Measurements from ENCODE around the gene TDRKH. TPM values are rescaled to one million over a fixed set of nuclear protein-coding genes. Genes with fewer than 3 reads are reported as not detected.

Gene TDRKH
- total RNA-seq, 1 experiment from 2014 or later = 25.7 TPM

DNA sequence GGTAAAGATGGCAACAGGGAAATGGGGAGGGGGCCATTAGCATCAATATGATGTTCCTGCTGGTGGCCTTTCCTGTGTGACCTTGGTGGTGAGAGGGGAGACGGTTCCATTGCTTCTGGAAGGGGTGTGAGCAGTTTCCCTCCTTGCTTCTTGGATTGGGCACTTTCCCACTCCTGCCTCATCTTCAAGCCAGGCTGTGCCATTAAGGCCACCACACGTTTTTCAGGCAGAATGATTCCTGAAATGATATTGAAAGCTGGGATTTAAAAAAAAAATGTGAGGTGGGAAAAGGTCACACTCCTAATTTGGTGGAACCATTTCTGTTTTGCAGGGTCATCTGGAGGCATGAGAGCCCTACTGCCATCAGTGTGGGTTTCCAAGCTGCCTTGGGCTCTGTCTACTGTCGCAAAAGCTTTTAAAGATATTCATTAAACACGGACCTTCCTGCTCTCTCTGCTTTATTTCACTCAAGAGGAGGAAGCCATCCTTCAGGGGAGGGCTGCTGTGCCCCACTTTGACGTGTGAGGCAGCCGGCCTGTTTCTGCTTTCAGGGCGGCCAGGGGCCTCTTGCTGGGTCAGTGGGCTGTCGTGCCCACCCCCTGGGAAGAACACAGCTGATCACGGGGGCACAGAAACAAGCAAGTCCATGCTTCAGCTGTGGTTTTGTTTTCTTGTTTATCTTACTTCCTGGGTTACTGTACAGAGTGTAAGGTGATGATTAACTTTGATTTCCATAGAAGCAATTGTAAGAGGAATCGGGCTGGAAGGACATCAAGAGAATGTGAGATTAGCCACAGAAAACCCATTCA is 60.9 kb downstream of the TDRKH start:
- CTCF ChIA-PET = interaction anchor here (0.5 to 2.3 kb wide), 11 partner anchors 8 to 144 kb away, joined by 3 to 13 read pairs (median 4); partner anchors contain the start of gene RIIAD1
- TF ChIP-seq, protein P1, sequence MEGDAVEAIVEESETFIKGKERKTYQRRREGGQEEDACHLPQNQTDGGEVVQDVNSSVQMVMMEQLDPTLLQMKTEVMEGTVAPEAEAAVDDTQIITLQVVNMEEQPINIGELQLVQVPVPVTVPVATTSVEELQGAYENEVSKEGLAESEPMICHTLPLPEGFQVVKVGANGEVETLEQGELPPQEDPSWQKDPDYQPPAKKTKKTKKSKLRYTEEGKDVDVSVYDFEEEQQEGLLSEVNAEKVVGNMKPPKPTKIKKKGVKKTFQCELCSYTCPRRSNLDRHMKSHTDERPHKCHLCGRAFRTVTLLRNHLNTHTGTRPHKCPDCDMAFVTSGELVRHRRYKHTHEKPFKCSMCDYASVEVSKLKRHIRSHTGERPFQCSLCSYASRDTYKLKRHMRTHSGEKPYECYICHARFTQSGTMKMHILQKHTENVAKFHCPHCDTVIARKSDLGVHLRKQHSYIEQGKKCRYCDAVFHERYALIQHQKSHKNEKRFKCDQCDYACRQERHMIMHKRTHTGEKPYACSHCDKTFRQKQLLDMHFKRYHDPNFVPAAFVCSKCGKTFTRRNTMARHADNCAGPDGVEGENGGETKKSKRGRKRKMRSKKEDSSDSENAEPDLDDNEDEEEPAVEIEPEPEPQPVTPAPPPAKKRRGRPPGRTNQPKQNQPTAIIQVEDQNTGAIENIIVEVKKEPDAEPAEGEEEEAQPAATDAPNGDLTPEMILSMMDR (IDR thresholded peaks at IDR 0.05; ENCODE audit: unreplicated experiment) = no peak
- H3K9me3 Mint-ChIP-seq (ENCODE audit: low read depth, unreplicated experiment) = peaks cover 2% of the 10 kb centered on the region
- H3K4me3 Mint-ChIP-seq (ENCODE audit: low read depth, unreplicated experiment) = peak overlapping the region; percentile 12
- peak; percentile 25 for DNase-seq
- intact Hi-C loops (cut with micrococcal nuclease; ENCODE audit: unreplicated experiment) = no loop called here
- H3K27me3 Mint-ChIP-seq (ENCODE audit: unreplicated experiment) = no peaks in the 10 kb centered on the region
- no TSS peak for BruUV-seq (replicated peaks)
- H3K27ac Mint-ChIP-seq (ENCODE audit: unreplicated experiment) = peak overlapping the region; percentile 63
- H3K4me1 Mint-ChIP-seq (ENCODE audit: low read depth, unreplicated experiment) = peaks cover 36% of the 10 kb centered on the region
- peaks cover 10% of the 10 kb centered on the region for H3K36me3 Mint-ChIP-seq (ENCODE audit: insufficient read depth, unreplicated experiment)

DNA sequence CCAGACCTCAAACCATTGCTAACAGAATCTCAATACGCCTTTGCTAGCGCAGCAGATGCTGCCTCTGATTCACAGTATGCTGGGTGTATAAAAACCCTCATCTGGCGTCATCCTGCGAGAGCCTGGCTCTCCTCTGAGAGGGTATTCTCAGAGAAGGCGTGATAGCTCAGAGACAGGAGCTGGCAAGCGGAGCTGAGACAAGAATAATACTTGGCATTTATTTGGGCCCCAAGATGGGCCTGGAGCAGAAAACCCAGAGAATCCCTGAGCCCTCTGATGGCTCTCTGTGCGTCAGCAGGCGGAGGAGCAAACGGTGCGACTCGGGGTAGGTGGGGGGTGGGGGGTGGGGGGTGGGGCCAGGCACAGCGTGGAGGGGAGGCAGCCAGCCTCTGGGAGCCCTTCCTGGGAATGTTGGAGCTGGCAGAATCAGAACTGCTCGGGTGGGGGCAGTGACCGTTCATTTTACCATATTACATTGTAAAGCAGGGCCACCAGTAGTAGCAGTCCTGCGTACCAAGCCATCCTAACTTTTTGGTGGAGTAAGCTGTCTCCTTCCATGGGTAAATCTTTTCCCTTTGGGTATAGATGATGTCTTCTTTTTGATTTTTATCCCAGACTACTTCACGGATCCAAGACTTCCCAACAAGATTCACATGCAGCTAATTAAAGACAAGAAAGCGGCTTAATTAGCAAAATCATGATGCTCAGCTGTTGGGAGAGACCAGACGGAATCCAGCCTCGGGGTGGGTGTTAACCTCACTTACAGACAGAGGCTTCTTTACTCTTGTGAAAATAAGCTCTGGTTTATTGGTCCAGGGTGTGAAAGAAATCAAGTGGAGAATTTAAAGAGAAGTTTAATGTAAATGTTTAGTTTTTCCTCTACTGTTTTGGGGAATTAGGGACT is 61.9 kb downstream of the TDRKH start:
- TF ChIP-seq, protein P1 (IDR thresholded peaks at IDR 0.05; ENCODE audit: unreplicated experiment) = no peak
- BruUV-seq (replicated peaks) = no TSS peak
- DNase-seq = no peak
- Mint-ChIP-seq H3K4me3 (ENCODE audit: low read depth, unreplicated experiment) (no peak overlapping the region), H3K9me3 (ENCODE audit: low read depth, unreplicated experiment) (peaks cover 2% of the 10 kb centered on the region), H3K27me3 (ENCODE audit: unreplicated experiment) (no peaks in the 10 kb centered on the region), H3K36me3 (ENCODE audit: insufficient read depth, unreplicated experiment) (peaks cover 10% of the 10 kb centered on the region), H3K27ac (ENCODE audit: unreplicated experiment) (peak overlapping the region; percentile 57), H3K4me1 (ENCODE audit: low read depth, unreplicated experiment) (peaks cover 42% of the 10 kb centered on the region)
- CTCF ChIA-PET = interaction anchor here (0.9 to 2.3 kb wide), 4 partner anchors 11 to 131 kb away, joined by 3 to 5 read pairs (median 4); no protein-coding TSS in a partner anchor
- intact Hi-C loops (cut with micrococcal nuclease; ENCODE audit: unreplicated experiment) = no loop called here

DNA sequence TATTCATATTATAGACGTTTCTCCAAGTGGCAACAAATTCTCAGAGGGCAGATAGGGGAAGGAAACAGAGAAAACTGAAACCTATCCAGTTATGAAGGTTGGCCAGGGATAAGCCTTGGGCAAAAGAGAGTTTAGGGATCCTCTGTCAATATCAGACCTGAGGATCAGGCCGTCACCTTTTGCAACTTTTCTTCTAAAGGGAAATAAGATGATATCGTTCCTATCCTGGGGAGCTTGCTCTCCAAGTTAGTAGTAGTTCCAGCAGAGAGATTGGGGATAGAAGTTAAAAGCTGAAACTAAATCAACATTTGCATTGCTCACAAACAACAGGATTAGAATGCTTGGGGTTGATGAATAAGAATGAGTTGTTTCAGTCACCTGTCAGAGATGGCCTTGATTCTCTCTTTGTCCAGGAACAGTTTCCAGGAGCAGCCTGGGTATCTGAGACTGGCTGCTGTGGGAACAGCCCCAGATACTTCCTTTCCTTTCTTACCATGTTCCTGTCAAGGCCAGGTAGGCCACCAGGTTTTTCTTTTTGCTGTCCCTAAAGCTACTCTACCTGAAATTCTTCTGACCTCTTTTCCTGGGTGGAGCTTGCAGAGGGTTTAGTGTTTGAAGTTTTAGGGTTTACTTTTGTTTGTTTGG is 66.5 kb downstream of the TDRKH start:
- Mint-ChIP-seq H3K27me3 (ENCODE audit: unreplicated experiment) (peaks cover 30% of the 10 kb centered on the region), H3K4me3 (ENCODE audit: low read depth, unreplicated experiment) (no peak overlapping the region), H3K36me3 (ENCODE audit: insufficient read depth, unreplicated experiment) (peaks cover 5% of the 10 kb centered on the region), H3K27ac (ENCODE audit: unreplicated experiment) (no peak overlapping the region), H3K4me1 (ENCODE audit: low read depth, unreplicated experiment) (peaks cover 29% of the 10 kb centered on the region), H3K9me3 (ENCODE audit: low read depth, unreplicated experiment) (no peaks in the 10 kb centered on the region)
- CTCF ChIA-PET = no interaction called here
- BruUV-seq (replicated peaks) = no TSS peak
- intact Hi-C loops (cut with micrococcal nuclease; ENCODE audit: unreplicated experiment) = no loop called here
- TF ChIP-seq, protein P1 (IDR thresholded peaks at IDR 0.05; ENCODE audit: unreplicated experiment) = no peak
- no peak for DNase-seq

Other genes starting within 250 kb of the TDRKH start
- gene SNX27, start 178.4 kb downstream of the TDRKH start, total RNA-seq (2022) = 52.4 and 57.1 TPM in 2 replicates
- not detected in 2 replicates for gene CELF3, start 73.7 kb downstream of the TDRKH start, total RNA-seq (2022)
- gene RIIAD1, start 69.0 kb downstream of the TDRKH start, total RNA-seq (2022) = not detected in 2 replicates
- gene MRPL9, start 27.0 kb downstream of the TDRKH start, total RNA-seq (2022) = 106 and 118 TPM in 2 replicates
- gene LINGO4, start 14.9 kb upstream of the TDRKH start, total RNA-seq (2022) = not detected in 2 replicates
- 0.19 and 1.2 TPM in 2 replicates for gene RORC, start 41.3 kb upstream of the TDRKH start, total RNA-seq (2022)
- gene C2CD4D, start 49.3 kb upstream of the TDRKH start, total RNA-seq (2022) = 1.7 and 2.5 TPM in 2 replicates
- gene THEM5, start 63.2 kb upstream of the TDRKH start, total RNA-seq (2022) = not detected in 2 replicates
- gene THEM4, start 119.0 kb upstream of the TDRKH start, total RNA-seq (2022) = 17.2 and 18.6 TPM in 2 replicates
- 882 and 921 TPM in 2 replicates for gene S100A10, start 203.4 kb upstream of the TDRKH start, total RNA-seq (2022)
- gene S100A11, start 246.5 kb upstream of the TDRKH start, total RNA-seq (2022) = 1,217 and 1,326 TPM in 2 replicates

All from Calu3 (cell line).